ENCODE measurements around the gene SWI5. TPM values are rescaled to one million over a fixed set of nuclear protein-coding genes. Genes with fewer than 3 reads are reported as not detected.
"Not testable (repeated sequence)": the region's sequence is repeated elsewhere in the genome, so short reads cannot be mapped to it uniquely, and the experiment has no call there.

Gene SWI5
- total RNA-seq, 1 experiment from 2014 or later = 22.4 TPM

GRCh38 chr9:128276574-128277270 is 646 bp downstream of the SWI5 start:
- H3K4me1 ChIP-seq (ENCODE audit: control insufficient read depth in 1 of 2, insufficient read depth in 2 of 2, low read length in 2 of 2) = peaks cover 11 to 25% of the 10 kb centered on the region in 2 experiments
- no peaks in the 10 kb centered on the region for H3K9me3 ChIP-seq (ENCODE audit: control insufficient read depth in 1 of 2, insufficient read depth in 1 of 2, low read depth in 1 of 2, low read length in 2 of 2)
- ChIA-PET POLR2A (interaction anchor here (1.0 to 1.1 kb wide), 2 partner anchors 10 to 85 kb away, joined by 3 read pairs; no protein-coding TSS in a partner anchor), RAD21 (ENCODE audit: low non-redundant PET in 1 of 2, low total read pairs in 2 of 2, uncharacterized antibody in 2 of 2, unreplicated experiment in 2 of 2) (interaction anchor here in 1 of 2 experiments (0.9 kb wide), 1 partner anchor 18 kb away, joined by 3 read pairs; no protein-coding TSS in a partner anchor), CTCF (interaction anchor here (0.9 to 1.0 kb wide), 2 partner anchors 8 to 19 kb away, joined by 3 read pairs; no protein-coding TSS in a partner anchor)
- intact Hi-C loops (cut with micrococcal nuclease) = no loop called here
- peaks cover 21% of the 10 kb centered on the region for H3K79me2 ChIP-seq (ENCODE audit: insufficient read depth, low read length)
- no peak for DNase-seq (ENCODE audit: low read depth, low spot score)
- BruUV-seq (replicated peaks) = TSS peak; percentile 69
- H3K9me2 ChIP-seq (ENCODE audit: insufficient read depth) = no peaks in the 10 kb centered on the region
- peak overlapping the region; percentile 91 to 99 for H3K4me3 ChIP-seq (replicated peaks in 1 of 2; ENCODE audit: low read depth in 1 of 2, low read length in 2 of 2)
- no peak for TF ChIP-seq REST (IDR thresholded peaks at IDR 0.05; ENCODE audit: low read depth)
- TF ChIP-seq FOSL1 (IDR thresholded peaks at IDR 0.05; ENCODE audit: low read depth) = no peak
- ATAC-seq = peak; percentile 13
- H3K27ac ChIP-seq (ENCODE audit: low read depth, low read length) = peak overlapping the region; percentile 73
- H3K36me3 ChIP-seq (ENCODE audit: control insufficient read depth in 1 of 2, insufficient read depth in 2 of 2, low read length in 2 of 2) = peaks cover 7 to 8% of the 10 kb centered on the region in 2 experiments; a peak in 2 of 4 replicates
- no peak overlapping the region for H2AFZ ChIP-seq (ENCODE audit: low read depth, low read length, poor library complexity, severe bottlenecking)
- peak overlapping the region; percentile 88 for H3K9ac ChIP-seq (ENCODE audit: low read length)
- no peaks in the 10 kb centered on the region for H3K27me3 ChIP-seq (ENCODE audit: insufficient read depth, low read length)
- H4K20me1 ChIP-seq (ENCODE audit: insufficient read depth) = no peaks in the 10 kb centered on the region
- H3K4me2 ChIP-seq (ENCODE audit: low read length) = peak overlapping the region; percentile 93

DNA sequence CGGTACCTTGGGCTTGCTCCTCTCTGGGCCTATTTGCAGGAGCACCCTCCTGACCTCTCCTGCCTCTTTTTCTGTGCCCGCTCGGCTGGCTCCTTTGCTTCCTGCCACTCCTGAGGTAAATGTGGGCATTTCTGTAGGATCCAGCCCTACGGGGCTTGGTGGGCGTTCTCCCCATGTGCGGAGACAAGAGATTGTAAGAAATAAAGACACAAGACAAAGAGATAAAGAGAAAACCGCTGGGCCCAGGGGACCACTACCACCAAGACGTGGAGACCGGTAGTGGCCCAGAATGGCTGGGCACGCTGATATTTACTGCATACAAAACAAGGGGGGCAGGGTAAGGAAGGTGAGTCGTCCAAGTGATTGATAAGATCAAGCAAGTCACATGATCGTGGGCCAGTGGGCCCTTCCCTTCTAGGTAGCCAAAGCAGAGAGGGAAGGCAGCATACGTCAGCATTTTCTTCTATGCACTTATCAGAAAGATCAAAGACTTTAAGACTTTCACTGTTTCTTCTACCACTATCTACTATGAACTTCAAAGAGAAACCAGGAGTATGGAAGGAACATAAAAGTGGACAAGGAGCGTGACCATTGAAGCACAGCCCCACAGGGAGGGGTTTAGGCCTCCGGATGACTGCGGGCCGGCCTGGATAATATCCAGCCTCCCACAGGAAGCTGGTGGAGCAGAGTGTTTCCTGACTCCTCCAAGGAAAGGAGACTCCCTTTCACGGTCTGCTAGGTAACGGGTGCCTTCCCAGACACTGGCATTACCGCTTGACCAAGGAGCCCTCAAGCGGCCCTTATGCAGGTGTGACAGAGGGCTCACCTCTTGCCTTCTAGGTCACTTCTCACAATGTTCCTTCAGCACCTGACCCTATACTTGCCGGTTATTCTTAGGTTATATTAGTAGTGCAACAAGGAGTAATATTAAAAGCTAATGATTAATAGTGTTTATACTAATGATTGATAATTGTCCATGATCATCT is 3.3 kb downstream of the SWI5 start:
- H4K20me1 ChIP-seq (ENCODE audit: insufficient read depth); H3K36me3 ChIP-seq (ENCODE audit: control insufficient read depth in 1 of 2, insufficient read depth in 2 of 2, low read length in 2 of 2); RAD21 ChIA-PET (ENCODE audit: low non-redundant PET in 1 of 2, low total read pairs in 2 of 2, uncharacterized antibody in 2 of 2, unreplicated experiment in 2 of 2); H3K4me2 ChIP-seq (ENCODE audit: low read length); H2AFZ ChIP-seq (ENCODE audit: low read depth, low read length, poor library complexity, severe bottlenecking); H3K9me3 ChIP-seq (ENCODE audit: control insufficient read depth in 1 of 2, insufficient read depth in 1 of 2, low read depth in 1 of 2, low read length in 2 of 2); intact Hi-C loops (cut with micrococcal nuclease); ATAC-seq; H3K27ac ChIP-seq (ENCODE audit: low read depth, low read length); H3K27me3 ChIP-seq (ENCODE audit: insufficient read depth, low read length); H3K4me3 ChIP-seq (replicated peaks in 1 of 2; ENCODE audit: low read depth in 1 of 2, low read length in 2 of 2); POLR2A ChIA-PET; DNase-seq (ENCODE audit: low read depth, low spot score); BruUV-seq (replicated peaks); CTCF ChIA-PET; H3K9ac ChIP-seq (ENCODE audit: low read length); H3K9me2 ChIP-seq (ENCODE audit: insufficient read depth): not testable (repeated sequence)
- peaks cover 4 to 14% of the 10 kb centered on the region in 2 experiments; a peak in 3 of 4 replicates for H3K4me1 ChIP-seq (ENCODE audit: control insufficient read depth in 1 of 2, insufficient read depth in 2 of 2, low read length in 2 of 2)
- peaks cover 16% of the 10 kb centered on the region for H3K79me2 ChIP-seq (ENCODE audit: insufficient read depth, low read length)

Data from HCT116 (cell line).